WTC11 (cell line): ENCODE data around the gene GLYATL1B. TPM values are rescaled to one million over a fixed set of nuclear protein-coding genes. Genes with fewer than 3 reads are reported as not detected.
"Not testable (repeated sequence)": the region's sequence is repeated elsewhere in the genome, so short reads cannot be mapped to it uniquely, and the experiment has no call there.

Experiments
- ATAC-seq: fragments of 200-7000 bp; cut with Tn5 transposase; 2 replicates; pipeline ENCODE4 v1.10.0; 2021; ENCODE audit warnings: mild to moderate bottlenecking, moderate library complexity
- CTCF ChIA-PET: fragments of 300-600 bp; sonication (Branson Sonifier 250); formaldehyde crosslinking; loops from one replicate; lab custom pipeline; 2021; ENCODE audit warnings: antibody characterized with exemption; lab: Charles Lee
- POLR2A ChIA-PET: fragments of 350-600 bp; sonication (Branson Sonifier 250); formaldehyde crosslinking; loops from one replicate; lab custom pipeline; 2021; ENCODE audit warnings: antibody characterized with exemption; lab: Charles Lee
- DNase-seq: peaks from one replicate; pipeline ENCODE4 v3.0.0; 2021; ENCODE audit warnings: low spot score
- H3K27ac Mint-ChIP-seq: 2 replicates; pipeline ENCODE4 v1.8.0; 2021; ENCODE audit warnings: mixed read lengths
- H3K27me3 Mint-ChIP-seq: 2 replicates; pipeline ENCODE4 v1.8.0; 2021; ENCODE audit warnings: low read depth, mild to moderate bottlenecking, moderate library complexity, mixed read lengths
- H3K36me3 Mint-ChIP-seq: 2 replicates; pipeline ENCODE4 v1.8.0; 2021; ENCODE audit warnings: mixed read lengths
- H3K4me1 Mint-ChIP-seq: 2 replicates; pipeline ENCODE4 v1.8.0; 2022; ENCODE audit warnings: mixed read lengths
- H3K4me3 Mint-ChIP-seq: 2 replicates; pipeline ENCODE4 v1.8.0; 2021; ENCODE audit warnings: mild to moderate bottlenecking, moderate library complexity, mixed read lengths
- H3K9me3 Mint-ChIP-seq: 2 replicates; pipeline ENCODE4 v1.8.0; 2021; ENCODE audit warnings: mixed read lengths
- AR ChIP-seq: fragments of 250-450 bp; sonication (Bioruptor Pico); IDR thresholded peaks from 2 replicates; pipeline ENCODE4 v1.9.0; 2021; ENCODE audit warnings: mild to moderate bottlenecking
- ATF6 ChIP-seq: sonication (generic); formaldehyde crosslinking; IDR thresholded peaks from 2 replicates; pipeline ENCODE4 v1.8.1; 2023; ENCODE audit warnings: mild to moderate bottlenecking, missing genetic modification reagents
- FOXP4 ChIP-seq: sonication (generic); formaldehyde crosslinking; IDR thresholded peaks from 2 replicates; pipeline ENCODE4 v1.8.0; 2022; ENCODE audit warnings: mild to moderate bottlenecking, missing genetic modification reagents
- MAX ChIP-seq: sonication (generic); formaldehyde crosslinking; IDR thresholded peaks from 2 replicates; pipeline ENCODE4 v1.8.0; 2022; ENCODE audit warnings: mild to moderate bottlenecking, missing genetic modification reagents
- NR1H2 ChIP-seq: sonication (generic); formaldehyde crosslinking; IDR thresholded peaks from 2 replicates; pipeline ENCODE4 v1.9.0; 2021; ENCODE audit warnings: mild to moderate bottlenecking, moderate library complexity, missing genetic modification reagents
- SMAD4 ChIP-seq: sonication (generic); formaldehyde crosslinking; IDR thresholded peaks from 2 replicates; pipeline ENCODE4 v1.8.0; 2022; ENCODE audit warnings: mild to moderate bottlenecking, missing genetic modification reagents
- ZNF219 ChIP-seq: sonication (generic); formaldehyde crosslinking; IDR thresholded peaks from 2 replicates; pipeline ENCODE4 v1.8.0; 2023; ENCODE audit warnings: missing genetic modification reagents, mild to moderate bottlenecking, borderline replicate concordance
- ZNF671 ChIP-seq: fragments of 250-450 bp; sonication (Bioruptor Pico); IDR thresholded peaks from 2 replicates; pipeline ENCODE4 v1.8.0; 2021; ENCODE audit warnings: mild to moderate bottlenecking
- total RNA-seq: library from RNA; stranded (reverse); gene quantifications from 3 replicates; pipeline ENCODE4 v1.2.3, GENCODE V29; 2021
- TF ChIP-seq, protein P1 (sequence below): fragments of 200-600 bp; IDR thresholded peaks from 2 replicates; pipeline ENCODE4 v1.8.0; 2022; ENCODE audit warnings: antibody characterized with exemption
- TF ChIP-seq, protein P2 (sequence below): sonication (generic); formaldehyde crosslinking; conservative IDR thresholded peaks from 2 replicates; pipeline ENCODE4 v1.8.1; 2022; ENCODE audit warnings: mild to moderate bottlenecking, missing genetic modification reagents

GLYATL1B gene
- total RNA-seq, 1 experiment from 2014 or later = not detected

DNA sequence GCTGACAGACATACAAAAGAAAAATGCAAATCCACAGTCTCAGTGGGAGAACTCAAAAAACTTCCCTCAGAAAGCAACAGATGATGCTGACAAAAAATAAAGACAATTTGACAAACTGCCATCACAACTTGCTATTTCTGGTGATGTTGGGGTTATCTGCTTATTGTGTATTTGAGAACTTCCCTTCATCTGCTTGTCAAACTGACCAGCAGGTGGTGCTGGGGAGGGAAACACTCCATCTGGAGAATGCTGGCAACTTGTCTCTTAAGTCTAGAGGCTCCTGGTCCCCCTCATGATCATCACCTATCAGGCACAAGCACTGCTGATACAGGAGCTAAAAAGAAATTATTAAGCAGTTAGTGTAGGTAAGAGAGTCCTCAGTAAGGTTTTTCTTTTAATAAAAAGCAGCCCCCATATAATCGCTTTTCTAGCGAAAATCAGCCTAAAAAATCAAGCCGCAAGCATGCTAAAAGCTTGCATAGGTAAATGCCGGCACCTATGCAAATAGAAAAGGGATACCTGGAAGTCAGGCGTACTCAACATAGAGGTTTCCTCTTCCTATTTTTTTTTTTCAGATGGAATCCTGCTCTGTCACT lies 11.1 kb downstream of the GLYATL1B start:
- CTCF ChIA-PET = interaction anchor here (0.7 to 2.9 kb wide), 11 partner anchors 9 to 170 kb away, joined by 3 to 30 read pairs (median 6); partner anchors contain the start of genes DTX4, FAM111A and FAM111B
- DNase-seq (peak; percentile 63), ATAC-seq (peak; percentile 17; the same call in 1 of the 2 replicates)
- TF ChIP-seq, protein P1, sequence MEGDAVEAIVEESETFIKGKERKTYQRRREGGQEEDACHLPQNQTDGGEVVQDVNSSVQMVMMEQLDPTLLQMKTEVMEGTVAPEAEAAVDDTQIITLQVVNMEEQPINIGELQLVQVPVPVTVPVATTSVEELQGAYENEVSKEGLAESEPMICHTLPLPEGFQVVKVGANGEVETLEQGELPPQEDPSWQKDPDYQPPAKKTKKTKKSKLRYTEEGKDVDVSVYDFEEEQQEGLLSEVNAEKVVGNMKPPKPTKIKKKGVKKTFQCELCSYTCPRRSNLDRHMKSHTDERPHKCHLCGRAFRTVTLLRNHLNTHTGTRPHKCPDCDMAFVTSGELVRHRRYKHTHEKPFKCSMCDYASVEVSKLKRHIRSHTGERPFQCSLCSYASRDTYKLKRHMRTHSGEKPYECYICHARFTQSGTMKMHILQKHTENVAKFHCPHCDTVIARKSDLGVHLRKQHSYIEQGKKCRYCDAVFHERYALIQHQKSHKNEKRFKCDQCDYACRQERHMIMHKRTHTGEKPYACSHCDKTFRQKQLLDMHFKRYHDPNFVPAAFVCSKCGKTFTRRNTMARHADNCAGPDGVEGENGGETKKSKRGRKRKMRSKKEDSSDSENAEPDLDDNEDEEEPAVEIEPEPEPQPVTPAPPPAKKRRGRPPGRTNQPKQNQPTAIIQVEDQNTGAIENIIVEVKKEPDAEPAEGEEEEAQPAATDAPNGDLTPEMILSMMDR = peak; percentile 28; the same call in 1 of the 2 replicates
- no peak for TF ChIP-seq SMAD4 (CRISPR knock-in tag)
- H3K27me3 Mint-ChIP-seq = no peaks in the 10 kb centered on the region
- peaks cover 84% of the 10 kb centered on the region for H3K4me1 Mint-ChIP-seq
- no peaks in the 10 kb centered on the region for H3K9me3 Mint-ChIP-seq
- POLR2A ChIA-PET = no interaction called here
- no peaks in the 10 kb centered on the region for H3K36me3 Mint-ChIP-seq
- no peak overlapping the region for H3K27ac Mint-ChIP-seq
- H3K4me3 Mint-ChIP-seq = no peak overlapping the region

DNA sequence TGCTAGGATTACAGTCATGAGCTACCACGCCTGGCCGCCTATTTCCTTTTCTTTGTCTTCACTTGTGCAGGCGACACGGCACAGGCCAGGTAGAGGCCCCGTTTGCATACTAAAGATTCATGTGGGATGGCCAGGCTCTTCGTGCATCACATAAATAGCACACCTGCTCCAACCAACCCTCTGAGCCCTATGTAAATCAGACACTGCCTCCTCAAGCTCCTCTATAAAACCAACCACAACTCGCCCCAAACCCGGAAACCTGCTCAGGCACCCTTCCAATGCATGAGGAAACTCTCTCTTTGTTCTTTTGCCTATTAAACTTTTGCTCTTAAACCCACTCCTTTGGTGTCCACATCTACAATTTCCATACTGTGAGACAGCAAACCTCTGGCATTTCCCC lies 11.8 kb downstream of the GLYATL1B start:
- CTCF ChIA-PET = interaction anchor here (0.7 to 2.9 kb wide), 10 partner anchors 8 to 171 kb away, joined by 3 to 30 read pairs (median 5); partner anchors contain the start of genes DTX4, FAM111A and FAM111B
- H3K4me3 Mint-ChIP-seq, POLR2A ChIA-PET, DNase-seq, H3K36me3 Mint-ChIP-seq, H3K27ac Mint-ChIP-seq, ATAC-seq, H3K9me3 Mint-ChIP-seq, H3K27me3 Mint-ChIP-seq: not testable (repeated sequence)
- peaks cover 80% of the 10 kb centered on the region for H3K4me1 Mint-ChIP-seq

- CTCF ChIA-PET = interaction anchor here (0.7 to 7.2 kb wide), 10 partner anchors 8 to 175 kb away, joined by 3 to 93 read pairs (median 4); no protein-coding TSS in a partner anchor
- ATAC-seq = peak; percentile 73
- no peaks in the 10 kb centered on the region for H3K36me3 Mint-ChIP-seq
- peaks cover 51% of the 10 kb centered on the region for H3K4me1 Mint-ChIP-seq
- H3K27me3 Mint-ChIP-seq = peaks cover 41% of the 10 kb centered on the region
- H3K27ac Mint-ChIP-seq = no peak overlapping the region
- TF ChIP-seq MAX (CRISPR knock-in tag) (peak; percentile 38; the same call in 1 of the 2 replicates), ZNF219 (no peak), NR1H2 (no peak)
- TF ChIP-seq, protein P2, sequence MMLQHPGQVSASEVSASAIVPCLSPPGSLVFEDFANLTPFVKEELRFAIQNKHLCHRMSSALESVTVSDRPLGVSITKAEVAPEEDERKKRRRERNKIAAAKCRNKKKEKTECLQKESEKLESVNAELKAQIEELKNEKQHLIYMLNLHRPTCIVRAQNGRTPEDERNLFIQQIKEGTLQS (CRISPR knock-in tag) = no peak
- TF ChIP-seq, all 79 proteins: peak for 1
- POLR2A ChIA-PET = no interaction called here
- DNase-seq = peak; percentile 86
- peak overlapping the region; percentile 72 for H3K4me3 Mint-ChIP-seq
- H3K9me3 Mint-ChIP-seq = peaks cover 4% of the 10 kb centered on the region; the same call in 1 of the 2 replicates
These were observed 16.2 kb downstream of the GLYATL1B start for GRCh38 chr11:59102259-59102765.

GRCh38 chr11:59106363-59107336 lies 20.5 kb downstream of the GLYATL1B start, which contains the start of gene FAM111B:
Gene FAM111B, plus strand, starts transcription at chr11:59107237. Its CDS starts 2,389 bp downstream, at chr11:59109626.
- Mint-ChIP-seq H3K27ac (no peak within 1 kb of the TSS; the same call in 1 of the 2 replicates), H3K27me3 (peaks cover 51% of the 10 kb centered on the region)
- no peak for TF ChIP-seq FOXP4
- TF ChIP-seq ATF6 = no peak
- TF ChIP-seq AR (CRISPR knock-in tag) = no peak
- TF ChIP-seq ZNF671 (CRISPR knock-in tag) = no peak

More at GRCh38 chr11:59106363-59107336, 20.5 kb downstream of the GLYATL1B start, which contains the start of gene FAM111B:
- peaks cover 28% of the 10 kb centered on the region for H3K36me3 Mint-ChIP-seq
- H3K9me3 Mint-ChIP-seq = peaks cover 4% of the 10 kb centered on the region; the same call in 1 of the 2 replicates
- ATAC-seq (peak; percentile 82), DNase-seq (peak; percentile 82)
- ChIA-PET CTCF (interaction anchor here (0.5 to 7.2 kb wide), 22 partner anchors 8 to 1650 kb away, joined by 3 to 93 read pairs (median 4); partner anchors contain the start of gene DTX4), POLR2A (interaction anchor here (0.6 to 2.1 kb wide), 9 partner anchors 29 to 201 kb away, joined by 3 to 6 read pairs (median 4); no protein-coding TSS in a partner anchor)
- peaks cover 35% of the 10 kb centered on the region for H3K4me1 Mint-ChIP-seq
- peak within 1 kb of the TSS; percentile 85 for H3K4me3 Mint-ChIP-seq
